ENCODE data around the gene SETX. TPM values are rescaled to one million over a fixed set of nuclear protein-coding genes. Genes with fewer than 3 reads are reported as not detected.
A peak's percentile ranks its signal among the peaks of the same experiment; 100 is the strongest.

Gene SETX
- total and polyA plus RNA-seq, 10 of the 15 experiments (the other 5 are each of a cell fraction or from before 2014, with no cell fraction given), result 15.8 to 75.7 (median 37.0) TPM

DNA sequence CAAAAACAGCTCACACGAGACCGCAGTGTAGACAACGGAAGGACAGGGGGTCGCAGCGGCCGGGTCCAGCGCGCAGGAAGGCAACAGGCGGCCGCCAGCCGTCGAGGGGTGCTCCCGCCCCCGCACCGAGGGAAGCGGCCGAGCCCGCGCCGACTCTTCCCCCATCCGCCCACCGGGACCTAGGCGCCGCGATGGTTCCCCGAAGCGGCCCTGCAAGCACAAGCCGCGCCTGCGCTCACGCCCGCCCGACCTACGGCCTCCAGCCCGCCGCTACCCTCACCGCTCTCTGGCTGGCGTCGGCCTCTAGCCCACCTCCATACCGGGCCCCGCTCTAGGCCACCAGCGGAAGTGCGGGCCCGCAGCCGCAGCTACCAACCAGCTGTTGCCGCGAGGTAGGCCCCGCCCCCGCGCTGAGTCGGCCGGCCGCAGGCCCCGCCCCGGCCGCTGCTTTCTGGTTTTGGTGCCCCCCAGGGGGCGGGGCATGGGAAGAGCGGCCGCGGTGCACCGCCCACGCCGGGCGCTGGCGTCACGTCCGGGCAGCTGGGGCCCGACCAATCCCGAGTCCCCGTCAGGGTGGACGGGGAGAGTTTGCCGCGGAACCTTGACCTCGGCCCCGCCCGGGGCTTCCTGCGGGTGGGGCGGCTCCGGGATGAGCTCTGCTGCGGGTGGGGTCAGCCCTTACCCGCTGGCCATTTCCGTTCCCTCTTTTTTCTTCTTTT is at the start of gene SETX (continued):
- no peak for TF ChIP-seq CHD1 (IDR thresholded peaks at IDR 0.05; ENCODE audit: low read depth, low read length)
- TF ChIP-seq CREB1 (IDR thresholded peaks at IDR 0.05; ENCODE audit: low read depth), result peak; percentile 87
- TF ChIP-seq ZNF217 (IDR thresholded peaks at IDR 0.05), result no peak
- TF ChIP-seq TAF1 (IDR thresholded peaks at IDR 0.05; ENCODE audit: borderline replicate concordance, low read depth, low read length), result peak; percentile 80
- no peak for TF ChIP-seq RELB (IDR thresholded peaks at IDR 0.05; ENCODE audit: low read depth)
- no peak for TF ChIP-seq HDAC6 (IDR thresholded peaks at IDR 0.05; ENCODE audit: unreplicated experiment)
- TF ChIP-seq EED (IDR thresholded peaks at IDR 0.05; ENCODE audit: low read depth), result 0 out of 2 replicates have a peak, but pooled peaks have one; percentile 6
- no peak for TF ChIP-seq ZSCAN29 (IDR thresholded peaks at IDR 0.05)
- peak; percentile 95 for TF ChIP-seq POLR2AphosphoS5 (IDR thresholded peaks at IDR 0.05; ENCODE audit: low read length)
- TF ChIP-seq ZBED1 (IDR thresholded peaks at IDR 0.05; ENCODE audit: borderline replicate concordance), result no peak
- TF ChIP-seq, protein P1, sequence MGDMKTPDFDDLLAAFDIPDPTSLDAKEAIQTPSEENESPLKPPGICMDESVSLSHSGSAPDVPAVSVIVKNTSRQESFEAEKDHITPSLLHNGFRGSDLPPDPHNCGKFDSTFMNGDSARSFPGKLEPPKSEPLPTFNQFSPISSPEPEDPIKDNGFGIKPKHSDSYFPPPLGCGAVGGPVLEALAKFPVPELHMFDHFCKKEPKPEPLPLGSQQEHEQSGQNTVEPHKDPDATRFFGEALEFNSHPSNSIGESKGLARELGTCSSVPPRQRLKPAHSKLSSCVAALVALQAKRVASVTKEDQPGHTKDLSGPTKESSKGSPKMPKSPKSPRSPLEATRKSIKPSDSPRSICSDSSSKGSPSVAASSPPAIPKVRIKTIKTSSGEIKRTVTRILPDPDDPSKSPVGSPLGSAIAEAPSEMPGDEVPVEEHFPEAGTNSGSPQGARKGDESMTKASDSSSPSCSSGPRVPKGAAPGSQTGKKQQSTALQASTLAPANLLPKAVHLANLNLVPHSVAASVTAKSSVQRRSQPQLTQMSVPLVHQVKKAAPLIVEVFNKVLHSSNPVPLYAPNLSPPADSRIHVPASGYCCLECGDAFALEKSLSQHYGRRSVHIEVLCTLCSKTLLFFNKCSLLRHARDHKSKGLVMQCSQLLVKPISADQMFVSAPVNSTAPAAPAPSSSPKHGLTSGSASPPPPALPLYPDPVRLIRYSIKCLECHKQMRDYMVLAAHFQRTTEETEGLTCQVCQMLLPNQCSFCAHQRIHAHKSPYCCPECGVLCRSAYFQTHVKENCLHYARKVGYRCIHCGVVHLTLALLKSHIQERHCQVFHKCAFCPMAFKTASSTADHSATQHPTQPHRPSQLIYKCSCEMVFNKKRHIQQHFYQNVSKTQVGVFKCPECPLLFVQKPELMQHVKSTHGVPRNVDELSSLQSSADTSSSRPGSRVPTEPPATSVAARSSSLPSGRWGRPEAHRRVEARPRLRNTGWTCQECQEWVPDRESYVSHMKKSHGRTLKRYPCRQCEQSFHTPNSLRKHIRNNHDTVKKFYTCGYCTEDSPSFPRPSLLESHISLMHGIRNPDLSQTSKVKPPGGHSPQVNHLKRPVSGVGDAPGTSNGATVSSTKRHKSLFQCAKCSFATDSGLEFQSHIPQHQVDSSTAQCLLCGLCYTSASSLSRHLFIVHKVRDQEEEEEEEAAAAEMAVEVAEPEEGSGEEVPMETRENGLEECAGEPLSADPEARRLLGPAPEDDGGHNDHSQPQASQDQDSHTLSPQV (IDR thresholded peaks at IDR 0.05), result no peak
- TF ChIP-seq PAX8 (IDR thresholded peaks at IDR 0.05), result no peak
- TF ChIP-seq ASH2L (IDR thresholded peaks at IDR 0.05; ENCODE audit: borderline replicate concordance, low read depth), result no peak
- TF ChIP-seq SP1 (IDR thresholded peaks at IDR 0.05; ENCODE audit: low read depth, low read length), result peak; percentile 67
- 0 out of 2 replicates have a peak, but pooled peaks have one; percentile 8 for TF ChIP-seq CHD2 (IDR thresholded peaks at IDR 0.05; ENCODE audit: borderline replicate concordance, low read depth, low read length)
- TF ChIP-seq, protein P2, sequence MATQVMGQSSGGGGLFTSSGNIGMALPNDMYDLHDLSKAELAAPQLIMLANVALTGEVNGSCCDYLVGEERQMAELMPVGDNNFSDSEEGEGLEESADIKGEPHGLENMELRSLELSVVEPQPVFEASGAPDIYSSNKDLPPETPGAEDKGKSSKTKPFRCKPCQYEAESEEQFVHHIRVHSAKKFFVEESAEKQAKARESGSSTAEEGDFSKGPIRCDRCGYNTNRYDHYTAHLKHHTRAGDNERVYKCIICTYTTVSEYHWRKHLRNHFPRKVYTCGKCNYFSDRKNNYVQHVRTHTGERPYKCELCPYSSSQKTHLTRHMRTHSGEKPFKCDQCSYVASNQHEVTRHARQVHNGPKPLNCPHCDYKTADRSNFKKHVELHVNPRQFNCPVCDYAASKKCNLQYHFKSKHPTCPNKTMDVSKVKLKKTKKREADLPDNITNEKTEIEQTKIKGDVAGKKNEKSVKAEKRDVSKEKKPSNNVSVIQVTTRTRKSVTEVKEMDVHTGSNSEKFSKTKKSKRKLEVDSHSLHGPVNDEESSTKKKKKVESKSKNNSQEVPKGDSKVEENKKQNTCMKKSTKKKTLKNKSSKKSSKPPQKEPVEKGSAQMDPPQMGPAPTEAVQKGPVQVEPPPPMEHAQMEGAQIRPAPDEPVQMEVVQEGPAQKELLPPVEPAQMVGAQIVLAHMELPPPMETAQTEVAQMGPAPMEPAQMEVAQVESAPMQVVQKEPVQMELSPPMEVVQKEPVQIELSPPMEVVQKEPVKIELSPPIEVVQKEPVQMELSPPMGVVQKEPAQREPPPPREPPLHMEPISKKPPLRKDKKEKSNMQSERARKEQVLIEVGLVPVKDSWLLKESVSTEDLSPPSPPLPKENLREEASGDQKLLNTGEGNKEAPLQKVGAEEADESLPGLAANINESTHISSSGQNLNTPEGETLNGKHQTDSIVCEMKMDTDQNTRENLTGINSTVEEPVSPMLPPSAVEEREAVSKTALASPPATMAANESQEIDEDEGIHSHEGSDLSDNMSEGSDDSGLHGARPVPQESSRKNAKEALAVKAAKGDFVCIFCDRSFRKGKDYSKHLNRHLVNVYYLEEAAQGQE (IDR thresholded peaks at IDR 0.05; ENCODE audit: low read depth, low read length), result no peak
- TF ChIP-seq FOXM1 (IDR thresholded peaks at IDR 0.05; ENCODE audit: low read depth, low read length), result no peak
- TF ChIP-seq MEF2B (IDR thresholded peaks at IDR 0.05; ENCODE audit: partially characterized antibody, poor library complexity, severe bottlenecking), result no peak
- TF ChIP-seq MTA3 (IDR thresholded peaks at IDR 0.05; ENCODE audit: borderline replicate concordance, low read length), result no peak
- no peak for TF ChIP-seq FOXK2 (IDR thresholded peaks at IDR 0.05)
- TF ChIP-seq PAX5 (IDR thresholded peaks at IDR 0.05; ENCODE audit: borderline replicate concordance, low read depth, low read length), result peak; percentile 52; the same call in 1 of the 2 replicates
- peak; percentile 90; the same call in 1 of the 2 replicates for TF ChIP-seq POLR2AphosphoS2 (IDR thresholded peaks at IDR 0.05; ENCODE audit: low read depth, low read length)

Measured in GM12878 (cell line).